Neural cell (in vitro differentiated cells): ENCODE measurements around the gene XIRP2. TPM values are rescaled to one million over a fixed set of nuclear protein-coding genes. Genes with fewer than 3 reads are reported as not detected.

Source experiments
- H2AFZ ChIP-seq: fragments of 200-600, 300-800 bp; sonication (generic), shearing (Covaris generic); 2 replicates; pipeline ENCODE4 v1.6.0; 2014; ENCODE audit warnings: low read depth, mild to moderate bottlenecking, antibody characterized with exemption, low read length, moderate library complexity
- H3F3A ChIP-seq: fragments of 200-600 bp; shearing (Covaris generic); 2 replicates; pipeline ENCODE4 v1.6.1; 2016; ENCODE audit warnings: mild to moderate bottlenecking, moderate library complexity, mixed read lengths, antibody characterized with exemption, low read length; ENCODE audit not compliant: insufficient read depth, poor library complexity, severe bottlenecking
- H3K27ac ChIP-seq: fragments of 200-600, 300-800 bp; sonication (generic), shearing (Covaris generic); 2 replicates; pipeline ENCODE4 v1.5.1; 2014; ENCODE audit warnings: mild to moderate bottlenecking, low read length, moderate library complexity
- H3K27me3 ChIP-seq: fragments of 300-800, 200-600 bp; sonication (generic), shearing (Covaris generic); 2 replicates; pipeline ENCODE4 v1.6.0; 2014; ENCODE audit warnings: mild to moderate bottlenecking, low read depth, low read length, moderate library complexity; ENCODE audit not compliant: insufficient read depth
- H3K36me3 ChIP-seq: fragments of 300-800, 200-600 bp; sonication (generic), shearing (Covaris generic); 2 replicates; pipeline ENCODE4 v1.5.1; 2014; ENCODE audit warnings: mild to moderate bottlenecking, antibody characterized with exemption, low read length, moderate library complexity; ENCODE audit not compliant: insufficient read depth
- H3K4me2 ChIP-seq: fragments of 300-800, 200-600 bp; sonication (generic), shearing (Covaris generic); 2 replicates; pipeline ENCODE4 v1.6.0; 2014; ENCODE audit warnings: mild to moderate bottlenecking, low read length
- H3K4me3 ChIP-seq: fragments of 300-800, 200-600 bp; sonication (generic), shearing (Covaris generic); 2 replicates; pipeline ENCODE4 v1.5.1; 2014; ENCODE audit warnings: mild to moderate bottlenecking, low read length, moderate library complexity
- H3K79me2 ChIP-seq: fragments of 200-600 bp; shearing (Covaris generic); replicated peaks from 2 replicates; pipeline ENCODE4 v1.6.0; 2014; ENCODE audit warnings: mild to moderate bottlenecking, low read length, moderate library complexity; ENCODE audit not compliant: insufficient read depth
- H3K9ac ChIP-seq: fragments of 300-800, 200-600 bp; sonication (generic), shearing (Covaris generic); 2 replicates; pipeline ENCODE4 v1.6.1; 2016; ENCODE audit warnings: mild to moderate bottlenecking, low read length, mixed read lengths
- H3K9me2 ChIP-seq: fragments of 200-600 bp; shearing (Covaris generic); 2 replicates; pipeline ENCODE4 v1.6.1; 2016; ENCODE audit warnings: mild to moderate bottlenecking, low read length, mixed read lengths; ENCODE audit not compliant: insufficient read depth
- H3K9me3 ChIP-seq: fragments of 200-600, 300-800 bp; sonication (generic), shearing (Covaris generic); 2 replicates; pipeline ENCODE4 v1.6.1; 2016; ENCODE audit warnings: mild to moderate bottlenecking, mixed run types, low read length, moderate library complexity, mixed read lengths
- H4K20me1 ChIP-seq: fragments of 200-600 bp; shearing (Covaris generic); 2 replicates; pipeline ENCODE4 v1.6.1; 2016; ENCODE audit warnings: mild to moderate bottlenecking, mixed run types; ENCODE audit not compliant: insufficient read depth
- EP300 ChIP-seq: fragments of 450-650 bp; conservative IDR thresholded peaks from 2 replicates; pipeline ENCODE4 v1.6.1; 2014; ENCODE audit warnings: antibody characterized with exemption, mild to moderate bottlenecking, moderate library complexity; ENCODE audit not compliant: poor library complexity, severe bottlenecking
- EZH2 ChIP-seq: fragments of 200-600, 300-800 bp; shearing (Covaris generic), sonication (generic); IDR thresholded peaks from 2 replicates; pipeline ENCODE4 v1.6.1; 2014; ENCODE audit warnings: antibody characterized with exemption, low read length, borderline replicate concordance, mild to moderate bottlenecking; ENCODE audit not compliant: insufficient read depth, poor library complexity, severe bottlenecking
- MXI1 ChIP-seq: fragments of 450-650 bp; conservative IDR thresholded peaks from 2 replicates; pipeline ENCODE4 v1.6.1; 2014; ENCODE audit warnings: antibody characterized with exemption, mild to moderate bottlenecking; ENCODE audit not compliant: poor library complexity, severe bottlenecking
- POLR2AphosphoS5 ChIP-seq: IDR thresholded peaks from 2 replicates; pipeline ENCODE4 v1.6.1; 2012
- RAD21 ChIP-seq: fragments of 450-650 bp; conservative IDR thresholded peaks from 2 replicates; pipeline ENCODE4 v1.6.1; 2014; ENCODE audit warnings: antibody characterized with exemption, mild to moderate bottlenecking, moderate library complexity
- SMC3 ChIP-seq: fragments of 450-650 bp; conservative IDR thresholded peaks from 2 replicates; pipeline ENCODE4 v1.6.1; 2014; ENCODE audit warnings: antibody characterized with exemption, mild to moderate bottlenecking, moderate library complexity; ENCODE audit not compliant: poor library complexity
- TAF1 ChIP-seq: IDR thresholded peaks from 2 replicates; pipeline ENCODE4 v1.6.1; 2012; ENCODE audit warnings: low read depth
- polyA plus RNA-seq: library from polyadenylated mRNA; depleted of rRNA; stranded (reverse); fragments of >200 nt; gene quantifications from 2 replicates; pipeline ENCODE4 v1.2.3, GENCODE V29; 2014
- TF ChIP-seq, protein P1 (sequence below): fragments of 450-650 bp; IDR thresholded peaks from 2 replicates; pipeline ENCODE4 v1.5.1; 2014; ENCODE audit warnings: antibody characterized with exemption, mild to moderate bottlenecking, moderate library complexity; ENCODE audit not compliant: poor library complexity, severe bottlenecking
- TF ChIP-seq, protein P2 (sequence below): IDR thresholded peaks from 2 replicates; pipeline ENCODE4 v1.6.1; 2012; ENCODE audit warnings: borderline replicate concordance

XIRP2 gene
- polyA plus RNA-seq, 1 donor from 2014 or later, result not detected

DNA sequence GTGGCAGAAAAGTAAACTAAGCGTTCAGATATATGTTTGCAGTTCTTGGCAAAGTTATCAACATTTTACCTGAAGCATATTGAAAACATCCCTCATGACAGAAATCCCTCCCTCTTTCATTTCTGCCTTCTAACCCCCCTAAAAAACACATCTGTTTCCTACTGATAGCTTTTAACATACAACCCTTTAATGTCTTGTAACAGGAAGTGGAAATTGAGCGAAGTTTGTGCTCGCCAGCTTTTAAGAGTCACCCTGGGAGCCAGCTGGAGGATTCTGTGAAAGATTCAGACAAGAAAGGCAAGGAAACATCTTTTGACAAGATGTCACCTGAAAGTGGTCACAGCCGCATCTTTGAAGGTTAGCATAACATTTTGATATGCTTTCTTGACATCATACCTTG, 247.4 kb downstream of the XIRP2 start:
- Histone ChIP-seq H3K4me3 (no peak overlapping the region), H3F3A (no peaks in the 10 kb centered on the region), H3K4me2 (no peak overlapping the region), H3K79me2 (no peaks in the 10 kb centered on the region), H3K9me3 (no peaks in the 10 kb centered on the region), H4K20me1 (no peaks in the 10 kb centered on the region), H3K9me2 (no peaks in the 10 kb centered on the region), H3K27ac (no peak overlapping the region), H3K9ac (no peak overlapping the region), H2AFZ (no peak overlapping the region), H3K36me3 (no peaks in the 10 kb centered on the region), H3K27me3 (no peaks in the 10 kb centered on the region)
- TF ChIP-seq, protein P1, sequence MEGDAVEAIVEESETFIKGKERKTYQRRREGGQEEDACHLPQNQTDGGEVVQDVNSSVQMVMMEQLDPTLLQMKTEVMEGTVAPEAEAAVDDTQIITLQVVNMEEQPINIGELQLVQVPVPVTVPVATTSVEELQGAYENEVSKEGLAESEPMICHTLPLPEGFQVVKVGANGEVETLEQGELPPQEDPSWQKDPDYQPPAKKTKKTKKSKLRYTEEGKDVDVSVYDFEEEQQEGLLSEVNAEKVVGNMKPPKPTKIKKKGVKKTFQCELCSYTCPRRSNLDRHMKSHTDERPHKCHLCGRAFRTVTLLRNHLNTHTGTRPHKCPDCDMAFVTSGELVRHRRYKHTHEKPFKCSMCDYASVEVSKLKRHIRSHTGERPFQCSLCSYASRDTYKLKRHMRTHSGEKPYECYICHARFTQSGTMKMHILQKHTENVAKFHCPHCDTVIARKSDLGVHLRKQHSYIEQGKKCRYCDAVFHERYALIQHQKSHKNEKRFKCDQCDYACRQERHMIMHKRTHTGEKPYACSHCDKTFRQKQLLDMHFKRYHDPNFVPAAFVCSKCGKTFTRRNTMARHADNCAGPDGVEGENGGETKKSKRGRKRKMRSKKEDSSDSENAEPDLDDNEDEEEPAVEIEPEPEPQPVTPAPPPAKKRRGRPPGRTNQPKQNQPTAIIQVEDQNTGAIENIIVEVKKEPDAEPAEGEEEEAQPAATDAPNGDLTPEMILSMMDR, result no peak
- TF ChIP-seq SMC3 (no peak), RAD21 (no peak), TAF1 (no peak), MXI1 (no peak), EP300 (no peak), POLR2AphosphoS5 (no peak), EZH2 (no peak)
- TF ChIP-seq, protein P2, sequence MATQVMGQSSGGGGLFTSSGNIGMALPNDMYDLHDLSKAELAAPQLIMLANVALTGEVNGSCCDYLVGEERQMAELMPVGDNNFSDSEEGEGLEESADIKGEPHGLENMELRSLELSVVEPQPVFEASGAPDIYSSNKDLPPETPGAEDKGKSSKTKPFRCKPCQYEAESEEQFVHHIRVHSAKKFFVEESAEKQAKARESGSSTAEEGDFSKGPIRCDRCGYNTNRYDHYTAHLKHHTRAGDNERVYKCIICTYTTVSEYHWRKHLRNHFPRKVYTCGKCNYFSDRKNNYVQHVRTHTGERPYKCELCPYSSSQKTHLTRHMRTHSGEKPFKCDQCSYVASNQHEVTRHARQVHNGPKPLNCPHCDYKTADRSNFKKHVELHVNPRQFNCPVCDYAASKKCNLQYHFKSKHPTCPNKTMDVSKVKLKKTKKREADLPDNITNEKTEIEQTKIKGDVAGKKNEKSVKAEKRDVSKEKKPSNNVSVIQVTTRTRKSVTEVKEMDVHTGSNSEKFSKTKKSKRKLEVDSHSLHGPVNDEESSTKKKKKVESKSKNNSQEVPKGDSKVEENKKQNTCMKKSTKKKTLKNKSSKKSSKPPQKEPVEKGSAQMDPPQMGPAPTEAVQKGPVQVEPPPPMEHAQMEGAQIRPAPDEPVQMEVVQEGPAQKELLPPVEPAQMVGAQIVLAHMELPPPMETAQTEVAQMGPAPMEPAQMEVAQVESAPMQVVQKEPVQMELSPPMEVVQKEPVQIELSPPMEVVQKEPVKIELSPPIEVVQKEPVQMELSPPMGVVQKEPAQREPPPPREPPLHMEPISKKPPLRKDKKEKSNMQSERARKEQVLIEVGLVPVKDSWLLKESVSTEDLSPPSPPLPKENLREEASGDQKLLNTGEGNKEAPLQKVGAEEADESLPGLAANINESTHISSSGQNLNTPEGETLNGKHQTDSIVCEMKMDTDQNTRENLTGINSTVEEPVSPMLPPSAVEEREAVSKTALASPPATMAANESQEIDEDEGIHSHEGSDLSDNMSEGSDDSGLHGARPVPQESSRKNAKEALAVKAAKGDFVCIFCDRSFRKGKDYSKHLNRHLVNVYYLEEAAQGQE, result no peak

DNA sequence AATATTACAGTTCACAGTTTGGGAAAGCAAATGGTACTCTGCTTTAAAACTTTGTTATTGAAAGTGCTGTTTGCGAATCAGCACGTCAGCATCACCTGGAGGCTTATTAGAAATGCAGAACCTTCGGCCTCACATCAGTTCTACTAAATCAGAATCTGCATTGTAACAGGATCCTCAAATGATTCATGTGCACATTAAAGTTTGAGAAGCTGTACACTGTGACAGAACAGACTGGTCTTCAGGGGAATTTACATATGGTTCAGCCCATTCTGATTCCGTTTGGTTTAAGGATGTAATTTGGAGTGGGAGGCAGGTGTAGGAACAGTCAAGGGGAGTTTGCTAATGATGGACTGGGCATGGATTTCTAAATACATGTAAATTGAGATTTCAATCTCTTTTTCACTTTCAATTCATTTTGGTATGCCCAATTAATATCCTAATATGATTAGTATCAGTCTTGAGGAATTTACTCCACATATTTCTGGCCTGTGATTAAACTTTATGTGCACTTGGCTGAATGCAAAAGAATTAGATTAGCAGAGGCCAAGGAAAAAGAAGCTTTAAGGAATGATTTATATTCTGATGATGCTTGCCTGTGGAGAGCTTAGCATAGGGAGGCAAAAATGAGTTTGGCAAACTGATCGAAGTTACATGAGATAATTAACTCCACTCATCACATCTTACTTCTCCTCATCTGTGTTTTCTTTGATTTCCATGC, 248.8 kb downstream of the XIRP2 start:
- Histone ChIP-seq H3K9ac (no peak overlapping the region), H3K27me3 (no peaks in the 10 kb centered on the region), H3K4me2 (no peak overlapping the region), H3K36me3 (no peaks in the 10 kb centered on the region), H2AFZ (no peak overlapping the region), H3K9me2 (no peaks in the 10 kb centered on the region), H3K4me3 (no peak overlapping the region), H3K27ac (no peak overlapping the region), H3F3A (no peaks in the 10 kb centered on the region), H4K20me1 (no peaks in the 10 kb centered on the region), H3K9me3 (no peaks in the 10 kb centered on the region), H3K79me2 (no peaks in the 10 kb centered on the region)
- TF ChIP-seq MXI1 (no peak), TAF1 (no peak), EZH2 (no peak), SMC3 (no peak), EP300 (no peak)
- TF ChIP-seq, protein P2, result no peak
- TF ChIP-seq, protein P1, result no peak
